Measurements from ENCODE around the gene FRMD5.

GRCh38 chr15:44010089-44010488, 185.0 kb downstream of the FRMD5 start:
- TF ChIP-seq CTCF (IDR thresholded peaks at IDR 0.05) (no peak), EZH2 (IDR thresholded peaks at IDR 0.05; ENCODE audit: borderline replicate concordance, insufficient read depth, low read depth, low read length, poor library complexity, severe bottlenecking) (no peak)
